Effector CD8-positive, alpha-beta T cell (primary cell): ENCODE measurements around the gene DENND11.

Source experiments
- DNase-seq: peaks from one replicate; lab custom pipeline; 2025; lab: John Stamatoyannopoulos, UW

Gene DENND11

DNA sequence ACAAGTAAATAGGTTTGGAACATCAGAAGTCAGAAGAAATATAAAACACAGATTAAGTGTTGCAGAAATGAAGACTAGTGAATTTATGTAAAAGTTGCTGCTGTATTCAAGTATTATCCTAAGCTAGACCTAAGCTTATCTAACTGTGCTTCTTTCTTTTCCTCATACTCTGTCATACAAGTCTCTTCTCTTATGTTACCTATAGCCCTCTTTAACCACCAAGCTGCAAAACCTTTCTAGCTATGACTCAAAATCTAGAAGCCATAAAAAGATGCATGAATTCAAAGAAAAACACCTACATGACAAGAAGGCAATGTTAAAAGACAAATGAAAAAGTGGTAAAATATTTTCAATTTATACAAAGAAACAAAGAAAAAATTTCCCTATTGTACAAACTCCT lies 23.0 kb downstream of the DENND11 start:
- DNase-seq: no peak

DNA sequence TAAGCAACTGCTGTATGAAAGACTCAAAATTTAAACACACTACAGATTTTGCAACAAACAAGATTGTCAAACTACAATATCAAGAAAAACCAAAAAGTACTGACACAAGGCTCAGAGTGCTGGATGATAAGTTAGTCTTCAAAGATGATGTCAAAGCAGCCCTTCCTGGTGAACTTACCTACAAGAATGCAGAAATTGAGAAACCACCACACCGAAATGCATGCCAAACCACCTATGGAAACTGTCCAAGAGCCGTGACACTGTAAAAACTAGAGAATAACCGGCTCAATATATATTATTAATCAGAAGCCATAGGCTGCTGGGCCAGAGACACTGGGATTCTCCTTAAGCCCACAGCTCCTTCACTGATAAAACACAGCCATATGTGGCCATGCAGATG lies 25.3 kb downstream of the DENND11 start:
- no peak for DNase-seq

- DNase-seq: no peak
These were observed 26.3 kb downstream of the DENND11 start for GRCh38 chr7:141675436-141676215.

- DNase-seq: no peak
These were observed 27.3 kb downstream of the DENND11 start for GRCh38 chr7:141674702-141675101.

DNA sequence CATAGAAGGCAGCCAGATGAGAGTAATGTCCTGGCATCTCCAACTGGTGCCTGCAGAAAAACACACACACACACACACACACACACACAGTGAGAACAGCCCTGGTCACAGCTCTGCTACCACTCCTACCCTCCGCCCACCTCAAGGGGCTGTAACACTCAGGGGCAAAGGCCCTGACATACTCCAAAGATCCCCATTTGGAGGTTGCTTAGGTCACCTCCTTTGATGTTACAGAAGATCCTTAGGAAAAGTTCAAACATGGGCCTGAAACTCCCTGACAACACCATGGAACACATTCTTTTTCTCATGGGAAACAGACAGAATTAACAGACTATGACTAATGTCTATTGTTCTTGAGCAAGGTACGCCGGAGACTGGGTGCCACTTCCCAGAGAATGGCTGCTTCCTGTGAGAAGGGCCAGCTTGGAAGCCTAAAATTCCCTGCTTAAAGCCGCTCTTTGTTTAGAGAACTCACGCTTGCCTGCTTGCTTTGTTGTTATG lies 27.7 kb downstream of the DENND11 start:
- DNase-seq: no peak

DNA sequence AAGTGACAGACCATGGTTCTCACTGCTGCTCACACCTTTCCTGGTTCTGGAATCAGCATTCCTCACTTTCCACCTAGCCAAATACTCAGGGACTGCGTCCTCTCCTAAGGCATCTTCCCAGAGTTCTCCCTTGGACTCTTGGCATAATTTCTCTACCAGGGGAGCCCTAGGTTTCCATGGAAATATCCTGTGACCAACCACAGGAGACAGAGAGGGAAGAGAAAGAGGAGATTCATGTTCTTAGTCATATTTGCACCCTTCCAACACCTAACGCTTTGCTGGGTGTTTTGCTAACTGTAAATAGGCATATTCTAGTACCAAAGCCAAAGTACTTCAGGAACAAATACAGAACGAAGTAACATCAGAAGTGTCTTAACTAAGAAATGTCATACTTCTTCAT lies 28.6 kb downstream of the DENND11 start:
- no peak for DNase-seq

GRCh38 chr7:141671705-141672496 lies 30.1 kb downstream of the DENND11 start:
- DNase-seq: no peak

- no peak for DNase-seq
These were observed 33.1 kb downstream of the DENND11 start for GRCh38 chr7:141668853-141669252.

DNA sequence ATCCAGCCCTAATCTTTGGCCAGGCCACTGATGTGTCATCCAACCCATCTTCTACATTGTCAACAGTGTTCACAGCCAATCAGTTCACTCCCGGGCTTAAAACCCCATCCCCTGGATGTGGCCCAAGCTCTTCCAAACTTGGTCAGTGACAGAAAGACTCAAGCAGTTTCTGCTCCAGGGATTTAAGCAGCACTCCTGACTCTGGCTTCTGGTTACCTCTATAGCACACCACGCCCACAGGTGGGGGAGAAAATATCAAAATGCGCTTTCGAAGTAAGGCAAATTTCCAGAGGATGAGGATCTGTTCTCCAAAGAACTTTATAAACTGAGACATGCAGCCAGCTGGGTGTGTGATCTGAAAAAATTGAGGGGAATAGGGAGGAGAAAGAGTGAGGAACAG lies 35.9 kb downstream of the DENND11 start:
- DNase-seq: no peak

DNA sequence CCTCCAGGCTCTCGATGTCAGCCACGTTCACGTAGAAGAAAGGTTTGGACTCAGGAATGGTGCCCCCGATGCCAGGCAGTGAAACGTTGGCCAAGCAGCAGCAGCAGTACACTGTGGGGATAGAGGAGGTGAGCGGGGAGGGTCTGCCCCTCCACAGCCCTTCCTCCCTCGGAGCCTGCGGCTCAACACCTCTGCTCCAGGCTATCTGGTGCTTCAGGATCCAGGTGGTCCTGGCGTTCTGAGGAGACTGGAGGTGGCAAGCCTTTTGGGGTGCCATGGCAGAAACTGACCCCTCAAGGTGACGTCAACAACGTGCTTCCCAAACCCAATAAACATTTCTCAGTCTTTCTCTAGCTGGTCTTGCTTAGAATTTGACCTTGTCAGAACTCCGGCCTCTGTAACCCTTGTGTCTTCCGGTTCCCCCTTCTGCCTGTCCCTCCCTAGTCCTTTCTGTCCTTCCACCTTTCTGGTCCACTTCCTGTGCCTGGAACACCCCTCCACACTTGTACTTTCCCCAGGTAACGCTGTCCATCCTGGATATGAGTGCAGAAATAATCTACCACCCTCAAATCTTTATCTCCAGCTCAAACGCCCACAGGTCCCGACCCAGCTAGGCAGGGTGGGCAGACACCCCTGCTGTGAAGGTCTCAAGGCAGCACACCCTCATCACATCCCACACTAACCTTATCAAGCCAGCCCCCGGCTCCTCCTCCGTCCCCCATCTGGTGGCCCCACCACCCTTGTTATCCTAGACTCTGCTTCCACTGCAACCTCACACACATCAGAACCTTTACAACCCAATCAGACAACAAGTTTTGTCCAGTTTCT lies 36.5 kb downstream of the DENND11 start:
- no peak for DNase-seq

DNA sequence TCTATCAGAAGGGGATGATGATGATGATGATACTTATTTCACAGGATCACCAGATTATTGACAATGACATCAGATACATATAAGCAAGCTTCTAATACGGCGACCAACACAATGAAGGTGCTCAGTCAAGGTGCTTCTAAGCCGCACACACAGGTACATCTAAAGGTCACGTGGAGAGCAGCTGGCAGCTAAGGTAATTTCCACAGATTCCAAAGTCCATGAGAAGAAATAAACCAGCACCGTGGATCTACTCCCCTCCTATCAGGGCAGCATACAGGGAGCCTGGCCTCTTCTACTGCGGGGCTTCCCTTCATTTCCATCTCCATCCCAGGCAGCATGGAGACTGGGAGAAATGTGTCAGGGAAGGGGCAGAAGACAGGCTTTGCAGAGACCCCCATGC lies 37.5 kb downstream of the DENND11 start:
- no peak for DNase-seq

GRCh38 chr7:141663081-141663849 lies 38.7 kb downstream of the DENND11 start:
- DNase-seq: no peak

- DNase-seq: no peak
These were observed 41.7 kb downstream of the DENND11 start for GRCh38 chr7:141660259-141660658.

DNA sequence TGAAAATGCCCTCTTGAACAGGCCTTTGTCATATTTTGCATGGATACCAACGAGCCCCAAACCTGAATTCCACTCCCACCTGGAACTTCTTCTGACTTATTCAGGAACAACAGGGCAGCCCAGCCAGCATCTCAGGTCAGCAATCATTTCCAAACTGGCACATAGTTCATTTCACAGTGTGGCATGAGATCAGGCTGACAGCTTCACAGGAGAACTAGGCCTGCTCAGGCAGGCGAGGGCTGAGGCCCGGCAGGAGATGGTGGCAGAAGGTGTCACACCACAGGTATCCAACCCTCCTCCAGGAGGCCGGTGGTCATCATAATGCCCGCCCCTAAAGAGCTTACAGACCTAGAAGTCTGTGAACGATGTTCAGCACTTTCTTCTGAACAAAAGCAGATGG lies 42.5 kb downstream of the DENND11 start:
- no peak for DNase-seq

- peak; percentile 18 for DNase-seq
These were observed 47.4 kb downstream of the DENND11 start for GRCh38 chr7:141654551-141654950.

DNA sequence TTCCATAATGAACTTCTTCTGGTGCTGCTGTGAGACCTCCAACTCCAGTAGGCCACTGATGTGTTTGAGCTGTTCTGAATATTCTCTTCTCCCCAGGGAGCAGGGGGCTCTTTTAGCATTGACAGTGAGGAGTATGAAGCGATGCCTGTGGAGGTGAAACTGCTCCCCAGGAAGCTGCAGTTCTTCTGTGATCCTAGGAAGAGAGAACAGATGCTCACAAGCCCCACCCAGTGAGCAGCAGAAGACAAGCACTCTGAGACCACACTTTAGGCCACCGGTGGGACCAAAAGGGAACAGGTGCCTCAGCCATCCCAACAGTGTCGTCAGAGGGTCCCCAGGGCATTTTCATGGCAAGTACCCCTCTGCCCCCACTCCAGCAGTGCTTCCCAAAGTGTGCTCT lies 49.3 kb downstream of the DENND11 start:
- DNase-seq: no peak
